ENCODE data around the gene VSIG2.

VSIG2 gene

DNA sequence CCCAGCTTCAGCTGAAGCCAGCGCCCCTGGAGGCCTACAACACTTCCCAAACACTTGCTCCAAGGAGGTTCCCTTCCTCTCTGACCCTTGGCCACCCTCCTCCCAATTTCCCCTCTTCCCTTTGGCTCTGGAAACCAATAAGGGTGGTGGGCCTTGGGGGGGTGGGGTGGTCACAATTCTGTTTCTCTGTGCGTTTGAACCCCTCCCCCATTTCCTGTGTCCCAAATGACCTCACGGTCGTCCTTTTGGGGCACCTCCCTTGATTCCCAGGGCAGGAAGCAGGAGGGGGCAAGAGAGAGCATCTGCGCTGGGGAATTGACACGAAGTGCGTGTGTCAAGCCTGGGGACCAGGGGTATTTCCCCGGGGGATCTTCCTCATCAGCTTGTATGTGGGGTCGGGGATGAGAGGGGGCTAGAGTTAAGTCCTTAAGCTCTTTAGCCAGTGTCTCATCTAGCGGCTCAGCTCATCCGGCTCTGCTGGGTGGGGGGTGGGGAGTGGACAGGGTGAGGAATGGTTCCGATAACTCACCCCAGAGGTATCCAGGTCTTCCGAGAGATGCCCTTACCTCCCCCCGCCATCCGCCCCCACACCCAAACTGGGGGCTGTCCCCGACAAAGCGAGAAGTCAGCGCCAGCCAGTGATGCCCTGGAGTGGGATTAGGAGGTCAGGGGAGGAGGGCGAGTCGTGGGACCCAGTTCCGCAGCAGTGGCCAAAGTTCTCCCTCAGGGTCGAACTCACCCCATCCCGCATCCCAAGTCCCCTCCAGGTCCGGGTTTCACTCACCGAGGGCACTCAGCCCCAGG, 9.4 kb upstream of the VSIG2 start:
- TF ChIP-seq, protein P1, sequence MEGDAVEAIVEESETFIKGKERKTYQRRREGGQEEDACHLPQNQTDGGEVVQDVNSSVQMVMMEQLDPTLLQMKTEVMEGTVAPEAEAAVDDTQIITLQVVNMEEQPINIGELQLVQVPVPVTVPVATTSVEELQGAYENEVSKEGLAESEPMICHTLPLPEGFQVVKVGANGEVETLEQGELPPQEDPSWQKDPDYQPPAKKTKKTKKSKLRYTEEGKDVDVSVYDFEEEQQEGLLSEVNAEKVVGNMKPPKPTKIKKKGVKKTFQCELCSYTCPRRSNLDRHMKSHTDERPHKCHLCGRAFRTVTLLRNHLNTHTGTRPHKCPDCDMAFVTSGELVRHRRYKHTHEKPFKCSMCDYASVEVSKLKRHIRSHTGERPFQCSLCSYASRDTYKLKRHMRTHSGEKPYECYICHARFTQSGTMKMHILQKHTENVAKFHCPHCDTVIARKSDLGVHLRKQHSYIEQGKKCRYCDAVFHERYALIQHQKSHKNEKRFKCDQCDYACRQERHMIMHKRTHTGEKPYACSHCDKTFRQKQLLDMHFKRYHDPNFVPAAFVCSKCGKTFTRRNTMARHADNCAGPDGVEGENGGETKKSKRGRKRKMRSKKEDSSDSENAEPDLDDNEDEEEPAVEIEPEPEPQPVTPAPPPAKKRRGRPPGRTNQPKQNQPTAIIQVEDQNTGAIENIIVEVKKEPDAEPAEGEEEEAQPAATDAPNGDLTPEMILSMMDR (IDR thresholded peaks at IDR 0.05) = no peak

- TF ChIP-seq, protein P1 (IDR thresholded peaks at IDR 0.05) = no peak
These were observed 8.8 kb upstream of the VSIG2 start for GRCh38 chr11:124760806-124761205.

- TF ChIP-seq, protein P1 (IDR thresholded peaks at IDR 0.05) = no peak
These were observed 8.2 kb upstream of the VSIG2 start for GRCh38 chr11:124760205-124760652.

DNA sequence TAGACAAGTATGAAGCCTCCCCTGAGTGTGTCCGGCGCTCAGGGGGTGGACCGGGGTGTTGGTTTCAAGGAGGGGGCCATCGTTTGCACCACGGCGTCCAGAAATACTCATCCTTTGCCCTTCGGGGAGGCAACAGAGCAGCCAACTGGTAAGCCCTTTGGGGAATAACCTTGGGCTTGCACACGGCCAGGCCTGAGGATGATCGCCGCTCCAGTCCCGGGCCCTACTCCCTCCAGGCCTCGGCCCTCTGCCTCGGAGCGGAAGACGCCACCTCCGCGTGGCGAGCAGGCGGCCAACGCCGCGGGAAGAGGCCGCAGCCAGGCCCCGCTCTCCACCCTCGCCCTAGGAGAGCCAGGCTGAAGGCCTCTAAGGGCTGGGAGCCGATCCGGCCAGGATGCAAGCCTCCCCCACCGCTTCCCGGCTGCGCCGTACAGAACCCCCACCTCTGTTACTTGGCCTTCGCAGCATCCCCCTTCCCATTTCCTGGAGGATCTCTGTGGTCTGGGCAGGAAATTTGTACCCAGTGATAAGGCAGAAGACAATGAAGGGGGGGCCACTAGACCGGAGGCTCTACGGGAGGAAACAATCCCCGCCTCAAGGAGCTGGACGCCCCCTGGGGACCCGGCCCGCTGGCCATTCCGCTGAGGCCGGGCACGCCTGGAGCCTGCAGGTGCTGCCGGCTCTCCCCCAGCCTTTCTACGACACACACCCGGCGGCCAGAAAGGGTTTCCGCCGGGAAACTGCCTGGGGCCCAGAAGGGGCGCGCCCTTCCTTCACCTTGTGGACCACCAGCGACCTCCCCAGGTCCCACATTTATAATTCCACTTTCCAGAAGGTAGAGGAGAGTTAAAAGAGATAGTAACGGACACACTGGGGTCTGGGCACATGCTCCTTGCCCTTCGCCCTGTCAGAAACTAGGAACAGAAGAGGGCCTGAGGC, 7.5 kb upstream of the VSIG2 start:
- TF ChIP-seq, protein P1 (IDR thresholded peaks at IDR 0.05) = no peak

DNA sequence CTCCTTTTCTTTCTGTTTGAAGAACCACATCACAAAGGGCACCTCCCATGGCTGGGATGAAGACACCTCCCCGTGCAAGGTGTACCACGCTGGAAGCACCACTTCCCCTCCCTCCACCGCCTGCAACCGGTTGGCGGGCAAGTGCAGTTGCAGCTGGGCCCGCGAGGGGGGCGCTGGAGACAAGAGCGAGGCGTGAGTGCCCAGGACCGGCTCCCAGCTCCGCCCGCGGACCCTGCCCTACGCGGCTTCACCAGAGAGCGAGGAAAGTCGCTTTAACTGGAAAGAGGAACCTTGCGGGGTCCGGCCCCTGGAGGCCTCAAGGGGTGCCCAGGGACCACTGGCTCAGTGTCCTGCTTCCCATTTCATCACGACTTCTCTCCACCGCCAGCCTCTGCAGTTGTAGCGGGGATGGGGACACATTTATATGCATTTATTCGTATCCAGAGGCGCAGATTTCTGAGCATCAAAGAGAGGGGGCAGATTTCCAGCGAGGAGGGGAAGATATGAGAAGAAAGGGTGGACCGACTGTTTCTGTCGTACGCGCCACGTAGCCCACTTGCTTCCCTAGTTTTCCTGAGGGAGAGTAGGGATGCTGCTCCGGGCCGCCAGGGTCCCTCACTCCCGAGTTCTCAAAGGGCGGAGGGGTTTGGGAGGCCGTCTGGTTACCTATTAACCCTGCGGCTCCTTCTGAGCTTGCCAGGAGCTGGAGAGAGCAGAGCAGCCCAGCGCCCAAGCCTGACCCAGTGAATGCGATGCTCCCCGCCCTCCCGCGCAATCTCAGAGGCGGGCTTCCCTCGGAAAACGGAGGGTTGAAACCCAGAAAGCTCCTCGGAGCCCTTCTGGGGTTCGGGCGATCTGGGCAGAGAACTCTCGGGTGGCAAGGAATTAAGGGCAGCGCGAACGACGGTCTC, 6.6 kb upstream of the VSIG2 start:
- TF ChIP-seq, protein P1 (IDR thresholded peaks at IDR 0.05) = no peak

GRCh38 chr11:124757320-124757719, 5.3 kb upstream of the VSIG2 start:
- TF ChIP-seq, protein P1 (IDR thresholded peaks at IDR 0.05) = no peak

- TF ChIP-seq, protein P1 (IDR thresholded peaks at IDR 0.05) = no peak
These were observed 4.7 kb upstream of the VSIG2 start for GRCh38 chr11:124756753-124757227.

Measured in LNCAP (cell line).